Measurements from ENCODE around the gene FBXO17.

- TF ChIP-seq NR2C2 (CRISPR knock-in tag; IDR thresholded peaks at IDR 0.05): no peak
- TF ChIP-seq TEAD4 (CRISPR knock-in tag; IDR thresholded peaks at IDR 0.05): no peak
- TF ChIP-seq, protein P1, sequence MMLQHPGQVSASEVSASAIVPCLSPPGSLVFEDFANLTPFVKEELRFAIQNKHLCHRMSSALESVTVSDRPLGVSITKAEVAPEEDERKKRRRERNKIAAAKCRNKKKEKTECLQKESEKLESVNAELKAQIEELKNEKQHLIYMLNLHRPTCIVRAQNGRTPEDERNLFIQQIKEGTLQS (CRISPR knock-in tag; conservative IDR thresholded peaks at IDR 0.05): no peak
- TF ChIP-seq ATF1 (CRISPR knock-in tag; IDR thresholded peaks at IDR 0.05): no peak
- no peak for TF ChIP-seq NFATC4 (CRISPR knock-in tag; IDR thresholded peaks at IDR 0.05)
- TF ChIP-seq, protein P2, sequence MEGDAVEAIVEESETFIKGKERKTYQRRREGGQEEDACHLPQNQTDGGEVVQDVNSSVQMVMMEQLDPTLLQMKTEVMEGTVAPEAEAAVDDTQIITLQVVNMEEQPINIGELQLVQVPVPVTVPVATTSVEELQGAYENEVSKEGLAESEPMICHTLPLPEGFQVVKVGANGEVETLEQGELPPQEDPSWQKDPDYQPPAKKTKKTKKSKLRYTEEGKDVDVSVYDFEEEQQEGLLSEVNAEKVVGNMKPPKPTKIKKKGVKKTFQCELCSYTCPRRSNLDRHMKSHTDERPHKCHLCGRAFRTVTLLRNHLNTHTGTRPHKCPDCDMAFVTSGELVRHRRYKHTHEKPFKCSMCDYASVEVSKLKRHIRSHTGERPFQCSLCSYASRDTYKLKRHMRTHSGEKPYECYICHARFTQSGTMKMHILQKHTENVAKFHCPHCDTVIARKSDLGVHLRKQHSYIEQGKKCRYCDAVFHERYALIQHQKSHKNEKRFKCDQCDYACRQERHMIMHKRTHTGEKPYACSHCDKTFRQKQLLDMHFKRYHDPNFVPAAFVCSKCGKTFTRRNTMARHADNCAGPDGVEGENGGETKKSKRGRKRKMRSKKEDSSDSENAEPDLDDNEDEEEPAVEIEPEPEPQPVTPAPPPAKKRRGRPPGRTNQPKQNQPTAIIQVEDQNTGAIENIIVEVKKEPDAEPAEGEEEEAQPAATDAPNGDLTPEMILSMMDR (IDR thresholded peaks at IDR 0.05): no peak
- TF ChIP-seq NFYB (CRISPR knock-in tag; conservative IDR thresholded peaks at IDR 0.05; ENCODE audit: low read depth): no peak
Measured at GRCh38 chr19:38904581-38905539, 70.7 kb downstream of the FBXO17 start.

Data from WTC11 (cell line).